ENCODE measurements around the gene CRYZL1. TPM values are rescaled to one million over a fixed set of nuclear protein-coding genes. Genes with fewer than 3 reads are reported as not detected.

CRYZL1 gene
- total RNA-seq, 1 experiment from 2014 or later = 43.0 TPM

DNA sequence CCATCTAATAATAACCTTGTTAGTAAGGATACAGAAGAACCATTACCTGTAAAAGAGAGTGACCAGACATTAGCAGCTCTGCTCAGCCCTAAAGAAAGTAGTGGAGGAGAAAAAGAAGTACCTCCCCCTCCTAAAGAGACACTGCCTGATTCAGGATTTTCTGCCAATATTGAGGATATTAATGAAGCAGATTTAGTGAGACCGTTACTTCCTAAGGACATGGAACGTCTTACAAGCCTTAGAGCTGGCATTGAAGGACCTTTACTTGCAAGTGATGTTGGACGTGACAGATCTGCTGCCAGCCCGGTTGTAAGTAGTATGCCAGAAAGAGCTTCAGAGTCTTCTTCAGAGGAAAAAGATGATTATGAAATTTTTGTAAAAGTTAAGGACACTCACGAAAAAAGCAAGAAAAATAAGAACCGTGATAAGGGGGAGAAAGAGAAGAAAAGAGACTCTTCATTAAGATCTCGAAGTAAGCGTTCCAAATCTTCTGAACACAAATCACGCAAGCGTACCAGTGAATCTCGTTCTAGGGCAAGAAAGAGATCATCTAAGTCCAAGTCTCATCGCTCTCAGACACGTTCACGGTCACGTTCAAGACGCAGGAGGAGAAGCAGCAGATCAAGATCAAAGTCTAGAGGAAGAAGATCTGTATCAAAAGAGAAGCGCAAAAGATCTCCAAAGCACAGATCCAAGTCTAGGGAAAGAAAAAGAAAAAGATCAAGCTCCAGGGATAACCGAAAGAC is 87.1 kb downstream of the CRYZL1 start:
- Histone ChIP-seq H3K9me2 (ENCODE audit: insufficient read depth) (no peaks in the 10 kb centered on the region), H3K4me2 (ENCODE audit: low read length) (no peak overlapping the region), H3K27me3 (ENCODE audit: insufficient read depth, low read length) (no peaks in the 10 kb centered on the region), H3K4me3 (replicated peaks in 1 of 2; ENCODE audit: low read depth in 1 of 2, low read length in 2 of 2) (no peak overlapping the region), H3K9ac (ENCODE audit: low read length) (no peak overlapping the region), H2AFZ (ENCODE audit: low read depth, low read length, poor library complexity, severe bottlenecking) (no peak overlapping the region), H3K27ac (ENCODE audit: low read depth, low read length) (no peak overlapping the region), H3K79me2 (ENCODE audit: insufficient read depth, low read length) (peaks cover 100% of the 10 kb centered on the region), H3K36me3 (ENCODE audit: control insufficient read depth in 1 of 2, insufficient read depth in 2 of 2, low read length in 2 of 2) (peaks cover 76 to 90% of the 10 kb centered on the region in 2 experiments), H4K20me1 (ENCODE audit: insufficient read depth) (peaks cover 56% of the 10 kb centered on the region), H3K4me1 (ENCODE audit: control insufficient read depth in 1 of 2, insufficient read depth in 2 of 2, low read length in 2 of 2) (no peaks in the 10 kb centered on the region), H3K9me3 (ENCODE audit: control insufficient read depth in 1 of 2, insufficient read depth in 1 of 2, low read depth in 1 of 2, low read length in 2 of 2) (no peaks in the 10 kb centered on the region)
- ChIA-PET CTCF (no interaction called here), POLR2A (no interaction called here), RAD21 (ENCODE audit: low non-redundant PET in 1 of 2, low total read pairs in 2 of 2, uncharacterized antibody in 2 of 2, unreplicated experiment in 2 of 2) (no interaction called here)
- TSS peak; percentile 2 for BruUV-seq (replicated peaks)
- no peak for ATAC-seq
- intact Hi-C loops (cut with micrococcal nuclease) = no loop called here
- DNase-seq (ENCODE audit: low read depth, low spot score) = no peak
- no peak for TF ChIP-seq POLR2AphosphoS5 (IDR thresholded peaks at IDR 0.05; ENCODE audit: low read depth, low read length)
- TF ChIP-seq, protein P1, sequence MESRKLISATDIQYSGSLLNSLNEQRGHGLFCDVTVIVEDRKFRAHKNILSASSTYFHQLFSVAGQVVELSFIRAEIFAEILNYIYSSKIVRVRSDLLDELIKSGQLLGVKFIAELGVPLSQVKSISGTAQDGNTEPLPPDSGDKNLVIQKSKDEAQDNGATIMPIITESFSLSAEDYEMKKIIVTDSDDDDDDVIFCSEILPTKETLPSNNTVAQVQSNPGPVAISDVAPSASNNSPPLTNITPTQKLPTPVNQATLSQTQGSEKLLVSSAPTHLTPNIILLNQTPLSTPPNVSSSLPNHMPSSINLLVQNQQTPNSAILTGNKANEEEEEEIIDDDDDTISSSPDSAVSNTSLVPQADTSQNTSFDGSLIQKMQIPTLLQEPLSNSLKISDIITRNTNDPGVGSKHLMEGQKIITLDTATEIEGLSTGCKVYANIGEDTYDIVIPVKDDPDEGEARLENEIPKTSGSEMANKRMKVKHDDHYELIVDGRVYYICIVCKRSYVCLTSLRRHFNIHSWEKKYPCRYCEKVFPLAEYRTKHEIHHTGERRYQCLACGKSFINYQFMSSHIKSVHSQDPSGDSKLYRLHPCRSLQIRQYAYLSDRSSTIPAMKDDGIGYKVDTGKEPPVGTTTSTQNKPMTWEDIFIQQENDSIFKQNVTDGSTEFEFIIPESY (IDR thresholded peaks at IDR 0.05; ENCODE audit: extremely low read depth, insufficient replicate concordance, low read length) = no peak

DNA sequence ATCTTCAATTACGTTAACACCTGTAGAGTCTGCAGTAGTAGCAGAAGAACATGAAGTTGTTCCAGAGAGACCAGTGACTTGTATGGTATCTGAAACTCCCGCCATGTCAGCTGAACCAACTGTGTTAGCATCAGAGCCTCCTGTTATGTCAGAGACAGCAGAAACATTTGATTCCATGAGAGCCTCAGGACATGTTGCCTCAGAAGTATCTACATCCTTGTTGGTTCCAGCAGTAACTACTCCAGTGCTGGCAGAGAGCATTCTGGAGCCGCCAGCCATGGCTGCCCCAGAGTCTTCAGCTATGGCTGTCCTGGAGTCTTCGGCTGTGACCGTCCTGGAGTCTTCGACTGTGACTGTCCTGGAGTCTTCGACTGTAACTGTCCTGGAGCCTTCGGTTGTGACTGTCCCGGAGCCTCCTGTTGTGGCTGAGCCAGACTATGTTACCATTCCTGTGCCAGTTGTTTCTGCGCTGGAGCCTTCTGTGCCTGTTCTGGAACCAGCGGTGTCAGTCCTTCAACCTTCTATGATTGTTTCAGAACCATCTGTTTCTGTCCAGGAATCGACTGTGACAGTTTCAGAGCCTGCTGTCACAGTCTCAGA is 88.4 kb downstream of the CRYZL1 start:
- Histone ChIP-seq H4K20me1 (ENCODE audit: insufficient read depth) (peaks cover 54% of the 10 kb centered on the region), H3K4me1 (ENCODE audit: control insufficient read depth in 1 of 2, insufficient read depth in 2 of 2, low read length in 2 of 2) (no peaks in the 10 kb centered on the region), H3K27me3 (ENCODE audit: insufficient read depth, low read length) (no peaks in the 10 kb centered on the region), H3K9me2 (ENCODE audit: insufficient read depth) (no peaks in the 10 kb centered on the region), H3K27ac (ENCODE audit: low read depth, low read length) (no peak overlapping the region), H3K9me3 (ENCODE audit: control insufficient read depth in 1 of 2, insufficient read depth in 1 of 2, low read depth in 1 of 2, low read length in 2 of 2) (no peaks in the 10 kb centered on the region), H3K9ac (ENCODE audit: low read length) (no peak overlapping the region), H3K36me3 (ENCODE audit: control insufficient read depth in 1 of 2, insufficient read depth in 2 of 2, low read length in 2 of 2) (peaks cover 78 to 90% of the 10 kb centered on the region in 2 experiments), H3K79me2 (ENCODE audit: insufficient read depth, low read length) (peaks cover 100% of the 10 kb centered on the region), H3K4me3 (replicated peaks in 1 of 2; ENCODE audit: low read depth in 1 of 2, low read length in 2 of 2) (no peak overlapping the region), H2AFZ (ENCODE audit: low read depth, low read length, poor library complexity, severe bottlenecking) (no peak overlapping the region), H3K4me2 (ENCODE audit: low read length) (no peak overlapping the region)
- ChIA-PET POLR2A (no interaction called here), CTCF (no interaction called here), RAD21 (ENCODE audit: low non-redundant PET in 1 of 2, low total read pairs in 2 of 2, uncharacterized antibody in 2 of 2, unreplicated experiment in 2 of 2) (no interaction called here)
- no peak for DNase-seq (ENCODE audit: low read depth, low spot score)
- no TSS peak for BruUV-seq (replicated peaks)
- no peak for ATAC-seq
- no peak for TF ChIP-seq JUND (IDR thresholded peaks at IDR 0.05)
- TF ChIP-seq FOSL1 (IDR thresholded peaks at IDR 0.05; ENCODE audit: low read depth) = no peak
- TF ChIP-seq SIN3A (IDR thresholded peaks at IDR 0.05; ENCODE audit: low read depth) = no peak
- TF ChIP-seq POLR2A (IDR thresholded peaks at IDR 0.05; ENCODE audit: borderline replicate concordance, extremely low read depth, insufficient read depth, insufficient read length) = no peak
- no peak for TF ChIP-seq CBX3 (IDR thresholded peaks at IDR 0.05; ENCODE audit: low read depth)
- TF ChIP-seq EZH2 (IDR thresholded peaks at IDR 0.05) = no peak
- no peak for TF ChIP-seq EGR1 (IDR thresholded peaks at IDR 0.05; ENCODE audit: low read depth)
- no peak for TF ChIP-seq SRF (IDR thresholded peaks at IDR 0.05; ENCODE audit: low read depth)
- TF ChIP-seq, protein P2, sequence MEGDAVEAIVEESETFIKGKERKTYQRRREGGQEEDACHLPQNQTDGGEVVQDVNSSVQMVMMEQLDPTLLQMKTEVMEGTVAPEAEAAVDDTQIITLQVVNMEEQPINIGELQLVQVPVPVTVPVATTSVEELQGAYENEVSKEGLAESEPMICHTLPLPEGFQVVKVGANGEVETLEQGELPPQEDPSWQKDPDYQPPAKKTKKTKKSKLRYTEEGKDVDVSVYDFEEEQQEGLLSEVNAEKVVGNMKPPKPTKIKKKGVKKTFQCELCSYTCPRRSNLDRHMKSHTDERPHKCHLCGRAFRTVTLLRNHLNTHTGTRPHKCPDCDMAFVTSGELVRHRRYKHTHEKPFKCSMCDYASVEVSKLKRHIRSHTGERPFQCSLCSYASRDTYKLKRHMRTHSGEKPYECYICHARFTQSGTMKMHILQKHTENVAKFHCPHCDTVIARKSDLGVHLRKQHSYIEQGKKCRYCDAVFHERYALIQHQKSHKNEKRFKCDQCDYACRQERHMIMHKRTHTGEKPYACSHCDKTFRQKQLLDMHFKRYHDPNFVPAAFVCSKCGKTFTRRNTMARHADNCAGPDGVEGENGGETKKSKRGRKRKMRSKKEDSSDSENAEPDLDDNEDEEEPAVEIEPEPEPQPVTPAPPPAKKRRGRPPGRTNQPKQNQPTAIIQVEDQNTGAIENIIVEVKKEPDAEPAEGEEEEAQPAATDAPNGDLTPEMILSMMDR (IDR thresholded peaks at IDR 0.05 in 2 of 3, conservative IDR thresholded peaks at IDR 0.05 in 1 of 3; ENCODE audit: borderline replicate concordance in 1 of 3, insufficient read depth in 1 of 3, low read depth in 2 of 3, low read length in 2 of 3) = no peak
- TF ChIP-seq, protein P3, sequence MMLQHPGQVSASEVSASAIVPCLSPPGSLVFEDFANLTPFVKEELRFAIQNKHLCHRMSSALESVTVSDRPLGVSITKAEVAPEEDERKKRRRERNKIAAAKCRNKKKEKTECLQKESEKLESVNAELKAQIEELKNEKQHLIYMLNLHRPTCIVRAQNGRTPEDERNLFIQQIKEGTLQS (IDR thresholded peaks at IDR 0.05) = no peak
- intact Hi-C loops (cut with micrococcal nuclease) = no loop called here

All from HCT116 (cell line).